Measurements from ENCODE around the gene CAPZB.

CAPZB gene

GRCh38 chr1:19330449-19331135 lies 154.7 kb downstream of the CAPZB start:
- TF ChIP-seq, protein P1, sequence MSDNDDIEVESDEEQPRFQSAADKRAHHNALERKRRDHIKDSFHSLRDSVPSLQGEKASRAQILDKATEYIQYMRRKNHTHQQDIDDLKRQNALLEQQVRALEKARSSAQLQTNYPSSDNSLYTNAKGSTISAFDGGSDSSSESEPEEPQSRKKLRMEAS (IDR thresholded peaks at IDR 0.05; ENCODE audit: low read depth, low read length) = no peak
- TF ChIP-seq, protein P2, sequence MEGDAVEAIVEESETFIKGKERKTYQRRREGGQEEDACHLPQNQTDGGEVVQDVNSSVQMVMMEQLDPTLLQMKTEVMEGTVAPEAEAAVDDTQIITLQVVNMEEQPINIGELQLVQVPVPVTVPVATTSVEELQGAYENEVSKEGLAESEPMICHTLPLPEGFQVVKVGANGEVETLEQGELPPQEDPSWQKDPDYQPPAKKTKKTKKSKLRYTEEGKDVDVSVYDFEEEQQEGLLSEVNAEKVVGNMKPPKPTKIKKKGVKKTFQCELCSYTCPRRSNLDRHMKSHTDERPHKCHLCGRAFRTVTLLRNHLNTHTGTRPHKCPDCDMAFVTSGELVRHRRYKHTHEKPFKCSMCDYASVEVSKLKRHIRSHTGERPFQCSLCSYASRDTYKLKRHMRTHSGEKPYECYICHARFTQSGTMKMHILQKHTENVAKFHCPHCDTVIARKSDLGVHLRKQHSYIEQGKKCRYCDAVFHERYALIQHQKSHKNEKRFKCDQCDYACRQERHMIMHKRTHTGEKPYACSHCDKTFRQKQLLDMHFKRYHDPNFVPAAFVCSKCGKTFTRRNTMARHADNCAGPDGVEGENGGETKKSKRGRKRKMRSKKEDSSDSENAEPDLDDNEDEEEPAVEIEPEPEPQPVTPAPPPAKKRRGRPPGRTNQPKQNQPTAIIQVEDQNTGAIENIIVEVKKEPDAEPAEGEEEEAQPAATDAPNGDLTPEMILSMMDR (IDR thresholded peaks at IDR 0.05; ENCODE audit: low read depth, low read length) = no peak
- no peak for TF ChIP-seq MYC (IDR thresholded peaks at IDR 0.05; ENCODE audit: low read depth, low read length)
- no peak for TF ChIP-seq POLR2A (IDR thresholded peaks at IDR 0.05; ENCODE audit: extremely low read depth, insufficient read length)
- no peak overlapping the region for H3K4me3 ChIP-seq (ENCODE audit: low read depth, low read length)
- DNase-seq (ENCODE audit: low read depth) = no peak

- no peak for TF ChIP-seq MYC (IDR thresholded peaks at IDR 0.05; ENCODE audit: low read depth, low read length)
- TF ChIP-seq, protein P2 (IDR thresholded peaks at IDR 0.05; ENCODE audit: low read depth, low read length) = no peak
- TF ChIP-seq POLR2A (IDR thresholded peaks at IDR 0.05; ENCODE audit: extremely low read depth, insufficient read length) = no peak
- TF ChIP-seq, protein P1 (IDR thresholded peaks at IDR 0.05; ENCODE audit: low read depth, low read length) = no peak
- DNase-seq (ENCODE audit: low read depth) = no peak
- no peak overlapping the region for H3K4me3 ChIP-seq (ENCODE audit: low read depth, low read length)
Measured at GRCh38 chr1:19329611-19330010, 155.7 kb downstream of the CAPZB start.

DNA sequence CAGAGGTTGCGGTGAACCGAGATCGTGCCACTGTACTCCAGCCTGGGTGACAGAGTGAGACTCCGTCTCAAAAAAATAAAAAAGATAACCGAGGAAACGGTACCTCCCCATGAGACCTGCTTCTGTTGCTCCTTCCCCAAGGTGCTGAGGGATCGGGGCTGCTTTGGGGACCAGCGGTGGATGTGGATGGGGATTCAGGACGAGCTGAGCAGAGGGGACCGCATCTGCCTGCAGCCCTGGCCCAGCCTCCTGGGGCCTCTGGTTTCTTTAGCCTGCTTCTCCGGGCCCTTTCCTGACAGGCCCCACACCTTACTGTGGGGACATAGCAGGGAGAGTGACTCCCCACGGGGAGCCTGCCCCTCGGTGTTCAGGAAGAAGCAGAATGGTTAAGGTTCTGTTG lies 156.2 kb downstream of the CAPZB start:
- H3K4me3 ChIP-seq (ENCODE audit: low read depth, low read length) = no peak overlapping the region
- TF ChIP-seq POLR2A (IDR thresholded peaks at IDR 0.05; ENCODE audit: extremely low read depth, insufficient read length) (no peak), MYC (IDR thresholded peaks at IDR 0.05; ENCODE audit: low read depth, low read length) (no peak)
- TF ChIP-seq, protein P1 (IDR thresholded peaks at IDR 0.05; ENCODE audit: low read depth, low read length) = no peak
- TF ChIP-seq, protein P2 (IDR thresholded peaks at IDR 0.05; ENCODE audit: low read depth, low read length) = no peak
- DNase-seq (ENCODE audit: low read depth) = no peak

DNA sequence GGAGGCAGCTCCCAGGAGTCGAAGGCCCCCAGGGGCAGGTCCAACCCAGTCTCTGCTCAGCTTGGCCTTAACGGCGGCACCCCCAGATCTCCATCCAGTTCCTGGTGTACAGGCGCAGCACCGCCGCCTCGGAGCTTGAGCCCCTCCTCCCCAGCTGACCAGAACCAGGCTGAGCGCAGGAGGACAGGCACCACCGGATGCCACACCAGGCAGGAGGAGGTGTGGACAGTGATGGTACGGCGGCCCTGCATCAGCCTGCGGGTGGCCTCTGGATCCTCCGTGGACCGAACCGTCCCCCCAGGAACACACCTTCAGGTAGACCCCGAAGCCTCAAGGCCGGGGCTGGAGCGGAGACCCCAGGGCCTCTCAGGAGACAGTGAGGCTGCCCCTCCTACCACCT lies 156.9 kb downstream of the CAPZB start:
- no peak for TF ChIP-seq POLR2A (IDR thresholded peaks at IDR 0.05; ENCODE audit: extremely low read depth, insufficient read length)
- TF ChIP-seq, protein P2 (IDR thresholded peaks at IDR 0.05; ENCODE audit: low read depth, low read length) = no peak
- TF ChIP-seq, protein P1 (IDR thresholded peaks at IDR 0.05; ENCODE audit: low read depth, low read length) = no peak
- no peak for TF ChIP-seq MYC (IDR thresholded peaks at IDR 0.05; ENCODE audit: low read depth, low read length)
- H3K4me3 ChIP-seq (ENCODE audit: low read depth, low read length) = no peak overlapping the region
- DNase-seq (ENCODE audit: low read depth) = no peak

DNA sequence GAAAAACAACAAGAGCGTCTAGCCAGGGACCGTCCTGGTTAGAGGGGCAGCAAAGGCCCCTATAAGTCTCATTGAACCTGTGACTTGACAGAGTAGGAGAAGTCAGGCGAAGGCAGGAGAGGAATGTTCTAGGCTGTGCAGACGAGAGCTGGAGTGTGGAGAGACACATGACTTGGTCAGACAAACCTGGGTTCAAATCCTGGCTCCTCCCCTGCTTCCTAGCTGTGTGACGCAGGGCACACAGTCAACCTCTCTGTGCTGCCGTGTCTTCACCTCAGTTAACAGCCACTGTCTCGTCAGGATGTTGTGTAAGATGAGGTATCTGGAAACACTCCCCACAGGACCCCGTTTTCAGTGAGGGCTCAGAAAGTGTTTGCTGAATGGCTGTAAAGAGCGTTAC lies 157.6 kb downstream of the CAPZB start:
- no peak overlapping the region for H3K4me3 ChIP-seq (ENCODE audit: low read depth, low read length)
- TF ChIP-seq, protein P2 (IDR thresholded peaks at IDR 0.05; ENCODE audit: low read depth, low read length) = no peak
- TF ChIP-seq MYC (IDR thresholded peaks at IDR 0.05; ENCODE audit: low read depth, low read length) (no peak), POLR2A (IDR thresholded peaks at IDR 0.05; ENCODE audit: extremely low read depth, insufficient read length) (no peak)
- TF ChIP-seq, protein P1 (IDR thresholded peaks at IDR 0.05; ENCODE audit: low read depth, low read length) = no peak
- no peak for DNase-seq (ENCODE audit: low read depth)

Data from NB4 (cell line).